GM19397 (cell line): ENCODE results near the gene HOXB1.
"Not testable (repeated sequence)": the region's sequence is repeated elsewhere in the genome, so short reads cannot be mapped to it uniquely, and the experiment has no call there.

Experiments used
- ATAC-seq: cut with Tn5 transposase; IDR thresholded peaks from one replicate; pipeline ENCODE4 v1.9.1; 2021; ENCODE audit warnings: mild to moderate bottlenecking, moderate library complexity; ENCODE audit not compliant: unreplicated experiment

HOXB1 gene

GRCh38 chr17:48523010-48523409 lies 7.8 kb downstream of the HOXB1 start:
- no peak for ATAC-seq

GRCh38 chr17:48522031-48522653 lies 8.7 kb downstream of the HOXB1 start:
- ATAC-seq = no peak

- no peak for ATAC-seq
Observed at GRCh38 chr17:48520631-48521079, 10.2 kb downstream of the HOXB1 start.

GRCh38 chr17:48519427-48519826 lies 11.4 kb downstream of the HOXB1 start:
- ATAC-seq = no peak

- ATAC-seq = no peak
Observed at GRCh38 chr17:48517478-48517877, 13.3 kb downstream of the HOXB1 start.

GRCh38 chr17:48515925-48516900 lies 14.6 kb downstream of the HOXB1 start:
- no peak for ATAC-seq

- ATAC-seq = no peak
Observed at GRCh38 chr17:48514477-48514876, 16.3 kb downstream of the HOXB1 start.

- ATAC-seq = no peak
Observed at GRCh38 chr17:48513666-48514455, 16.9 kb downstream of the HOXB1 start.

GRCh38 chr17:48513097-48513496 lies 17.7 kb downstream of the HOXB1 start:
- no peak for ATAC-seq

- no peak for ATAC-seq
Observed at GRCh38 chr17:48510761-48511604, 19.8 kb downstream of the HOXB1 start.

GRCh38 chr17:48510381-48510760 lies 20.4 kb downstream of the HOXB1 start:
- no peak for ATAC-seq

GRCh38 chr17:48509708-48510107 lies 21.1 kb downstream of the HOXB1 start:
- ATAC-seq = not testable (repeated sequence)

GRCh38 chr17:48506246-48506645 lies 24.6 kb downstream of the HOXB1 start:
- ATAC-seq = no peak

- peak; percentile 76 for ATAC-seq
Observed at GRCh38 chr17:48505788-48506187, 25.0 kb downstream of the HOXB1 start.

- no peak for ATAC-seq
Observed at GRCh38 chr17:48504953-48505352, 25.9 kb downstream of the HOXB1 start.

- no peak for ATAC-seq
Observed at GRCh38 chr17:48503747-48504146, 27.1 kb downstream of the HOXB1 start.

- ATAC-seq = no peak
Observed at GRCh38 chr17:48502901-48503300, 27.9 kb downstream of the HOXB1 start.

GRCh38 chr17:48502312-48502711 lies 28.5 kb downstream of the HOXB1 start:
- ATAC-seq = no peak

- no peak for ATAC-seq
Observed at GRCh38 chr17:48500435-48501426, 30.1 kb downstream of the HOXB1 start.
